ENCODE results near the gene YPEL5.

DNA sequence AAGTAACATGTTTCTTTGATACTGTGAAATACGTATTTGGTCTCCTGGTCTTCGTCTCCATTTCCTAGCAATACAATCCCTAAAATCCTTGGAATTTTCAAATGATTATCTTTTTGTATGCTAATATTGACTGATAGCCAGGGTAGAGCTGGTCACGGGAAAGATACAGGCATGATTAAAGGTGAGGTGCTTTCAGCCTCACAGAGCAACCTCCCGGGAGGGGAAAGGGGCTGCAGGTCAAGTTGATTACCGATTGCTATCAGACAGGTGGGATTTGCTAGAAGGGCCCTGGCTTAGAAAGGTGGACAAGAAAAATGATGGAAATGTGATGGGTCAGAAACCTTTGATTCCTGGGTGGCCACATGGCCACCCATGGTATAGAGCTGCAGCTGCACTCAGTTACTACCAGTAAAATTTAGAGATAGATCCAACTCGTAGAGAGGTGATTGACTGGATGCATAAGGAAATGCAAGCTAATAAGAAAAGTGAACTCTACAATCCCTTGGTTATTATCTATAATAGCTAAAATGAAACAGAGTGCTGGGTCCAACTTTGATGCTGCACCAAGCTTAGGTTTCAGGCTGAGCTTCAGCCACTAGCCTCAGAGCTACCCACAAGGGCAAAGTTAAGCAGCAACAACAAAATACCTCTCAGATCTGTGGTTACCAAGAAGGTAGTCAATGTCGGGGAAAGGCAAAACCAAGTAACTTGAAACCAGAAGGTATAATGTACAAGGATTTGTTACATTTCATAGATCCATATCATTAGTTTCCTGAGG, 15.3 kb downstream of the YPEL5 start:
- TF ChIP-seq CTCF (IDR thresholded peaks at IDR 0.05) (no peak), POLR2A (IDR thresholded peaks at IDR 0.05) (no peak), POLR2AphosphoS5 (IDR thresholded peaks at IDR 0.05) (no peak)
